ENCODE results near the gene SPO11. TPM values are rescaled to one million over a fixed set of nuclear protein-coding genes. Genes with fewer than 3 reads are reported as not detected.

SPO11 gene
- total RNA-seq, 1 donor from 2014 or later, result not detected

GRCh38 chr20:57315083-57315975 is 14.3 kb upstream of the SPO11 start:
- Mint-ChIP-seq H3K36me3 (ENCODE audit: unreplicated experiment) (no peaks in the 10 kb centered on the region), H3K27me3 (ENCODE audit: unreplicated experiment) (peaks cover 28% of the 10 kb centered on the region), H3K4me1 (ENCODE audit: unreplicated experiment) (no peaks in the 10 kb centered on the region), H3K4me3 (ENCODE audit: unreplicated experiment) (no peak overlapping the region), H3K9me3 (ENCODE audit: unreplicated experiment) (no peaks in the 10 kb centered on the region), H3K27ac (ENCODE audit: unreplicated experiment) (no peak overlapping the region)
- peak; percentile 44 for DNase-seq (ENCODE audit: extremely low spot score, unreplicated experiment)
- TF ChIP-seq, protein P1, sequence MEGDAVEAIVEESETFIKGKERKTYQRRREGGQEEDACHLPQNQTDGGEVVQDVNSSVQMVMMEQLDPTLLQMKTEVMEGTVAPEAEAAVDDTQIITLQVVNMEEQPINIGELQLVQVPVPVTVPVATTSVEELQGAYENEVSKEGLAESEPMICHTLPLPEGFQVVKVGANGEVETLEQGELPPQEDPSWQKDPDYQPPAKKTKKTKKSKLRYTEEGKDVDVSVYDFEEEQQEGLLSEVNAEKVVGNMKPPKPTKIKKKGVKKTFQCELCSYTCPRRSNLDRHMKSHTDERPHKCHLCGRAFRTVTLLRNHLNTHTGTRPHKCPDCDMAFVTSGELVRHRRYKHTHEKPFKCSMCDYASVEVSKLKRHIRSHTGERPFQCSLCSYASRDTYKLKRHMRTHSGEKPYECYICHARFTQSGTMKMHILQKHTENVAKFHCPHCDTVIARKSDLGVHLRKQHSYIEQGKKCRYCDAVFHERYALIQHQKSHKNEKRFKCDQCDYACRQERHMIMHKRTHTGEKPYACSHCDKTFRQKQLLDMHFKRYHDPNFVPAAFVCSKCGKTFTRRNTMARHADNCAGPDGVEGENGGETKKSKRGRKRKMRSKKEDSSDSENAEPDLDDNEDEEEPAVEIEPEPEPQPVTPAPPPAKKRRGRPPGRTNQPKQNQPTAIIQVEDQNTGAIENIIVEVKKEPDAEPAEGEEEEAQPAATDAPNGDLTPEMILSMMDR (IDR thresholded peaks at IDR 0.05), result no peak

- DNase-seq (ENCODE audit: extremely low spot score, unreplicated experiment), result peak; percentile 44
- no peak overlapping the region for H3K27ac Mint-ChIP-seq (ENCODE audit: unreplicated experiment)
- no peak overlapping the region for H3K4me3 Mint-ChIP-seq (ENCODE audit: unreplicated experiment)
- TF ChIP-seq, protein P1 (IDR thresholded peaks at IDR 0.05), result no peak
- H3K9me3 Mint-ChIP-seq (ENCODE audit: unreplicated experiment), result no peaks in the 10 kb centered on the region
- no peaks in the 10 kb centered on the region for H3K36me3 Mint-ChIP-seq (ENCODE audit: unreplicated experiment)
- H3K27me3 Mint-ChIP-seq (ENCODE audit: unreplicated experiment), result peaks cover 32% of the 10 kb centered on the region
- no peaks in the 10 kb centered on the region for H3K4me1 Mint-ChIP-seq (ENCODE audit: unreplicated experiment)
These were observed 13.6 kb upstream of the SPO11 start for GRCh38 chr20:57315976-57316480.

- H3K27me3 Mint-ChIP-seq (ENCODE audit: unreplicated experiment), result peaks cover 37% of the 10 kb centered on the region
- DNase-seq (ENCODE audit: extremely low spot score, unreplicated experiment), result peak; percentile 62
- no peak overlapping the region for H3K27ac Mint-ChIP-seq (ENCODE audit: unreplicated experiment)
- no peaks in the 10 kb centered on the region for H3K9me3 Mint-ChIP-seq (ENCODE audit: unreplicated experiment)
- TF ChIP-seq, protein P1 (IDR thresholded peaks at IDR 0.05), result no peak
- no peaks in the 10 kb centered on the region for H3K4me1 Mint-ChIP-seq (ENCODE audit: unreplicated experiment)
- H3K36me3 Mint-ChIP-seq (ENCODE audit: unreplicated experiment), result no peaks in the 10 kb centered on the region
- no peak overlapping the region for H3K4me3 Mint-ChIP-seq (ENCODE audit: unreplicated experiment)
These were observed 12.8 kb upstream of the SPO11 start for GRCh38 chr20:57316795-57317201.

GRCh38 chr20:57317316-57317788 is 12.3 kb upstream of the SPO11 start:
- Mint-ChIP-seq H3K36me3 (ENCODE audit: unreplicated experiment) (no peaks in the 10 kb centered on the region), H3K9me3 (ENCODE audit: unreplicated experiment) (no peaks in the 10 kb centered on the region), H3K4me1 (ENCODE audit: unreplicated experiment) (no peaks in the 10 kb centered on the region), H3K27me3 (ENCODE audit: unreplicated experiment) (peaks cover 41% of the 10 kb centered on the region), H3K4me3 (ENCODE audit: unreplicated experiment) (no peak overlapping the region), H3K27ac (ENCODE audit: unreplicated experiment) (no peak overlapping the region)
- peak; percentile 64 for DNase-seq (ENCODE audit: extremely low spot score, unreplicated experiment)
- TF ChIP-seq, protein P1 (IDR thresholded peaks at IDR 0.05), result no peak

DNA sequence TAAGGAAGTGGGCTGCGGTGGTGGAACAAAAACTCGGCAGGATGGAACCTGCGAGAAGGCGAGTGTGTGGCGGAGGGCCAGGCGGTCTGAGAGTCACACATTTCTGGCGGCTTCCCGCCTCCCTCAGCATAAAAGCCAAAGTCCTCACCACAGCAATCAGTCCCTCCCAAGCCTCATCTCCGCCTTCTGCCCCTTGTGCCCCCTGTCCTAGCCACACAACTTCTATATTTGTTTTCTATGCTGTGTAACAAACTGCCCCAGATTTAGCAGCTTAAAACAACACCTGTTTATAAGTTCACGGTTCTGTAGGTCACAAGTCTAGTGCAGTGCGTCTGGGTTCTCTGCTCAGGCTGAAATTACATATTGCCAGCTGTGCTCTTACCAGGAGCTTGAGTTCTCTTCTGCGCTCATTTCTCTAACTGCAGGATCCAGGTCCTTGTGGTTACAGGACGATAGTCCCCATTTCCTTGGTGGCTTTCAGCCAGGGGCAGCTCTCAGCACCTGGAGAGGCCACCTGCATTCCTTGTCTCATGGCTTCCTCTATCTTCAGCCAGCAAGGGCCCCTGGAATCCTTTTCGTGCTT is 11.7 kb upstream of the SPO11 start:
- Mint-ChIP-seq H3K9me3 (ENCODE audit: unreplicated experiment) (no peaks in the 10 kb centered on the region), H3K4me1 (ENCODE audit: unreplicated experiment) (peaks cover 3% of the 10 kb centered on the region), H3K4me3 (ENCODE audit: unreplicated experiment) (no peak overlapping the region), H3K27me3 (ENCODE audit: unreplicated experiment) (peaks cover 46% of the 10 kb centered on the region), H3K36me3 (ENCODE audit: unreplicated experiment) (no peaks in the 10 kb centered on the region), H3K27ac (ENCODE audit: unreplicated experiment) (no peak overlapping the region)
- DNase-seq (ENCODE audit: extremely low spot score, unreplicated experiment), result peak; percentile 66
- TF ChIP-seq, protein P1 (IDR thresholded peaks at IDR 0.05), result no peak
